Activated B cell treated with CpG ODN at 0.5 μM for 24 hours (primary cell): Measurements from ENCODE around the gene LENEP. TPM values are rescaled to one million over a fixed set of nuclear protein-coding genes. Genes with fewer than 3 reads are reported as not detected.

Experiments used
- ATAC-seq: fragments of 200-7000 bp; cut with Tn5 transposase; one replicate; pipeline ENCODE4 v1.10.0; 2021; ENCODE audit warnings: low read depth, mild to moderate bottlenecking, moderate library complexity
- CTCF ChIA-PET: fragments of 350-600 bp; sonication (Branson Sonifier 250); formaldehyde crosslinking; loops from one replicate; lab custom pipeline; 2021; ENCODE audit warnings: antibody characterized with exemption; lab: Charles Lee
- POLR2A ChIA-PET: fragments of 350-600 bp; sonication (Branson Sonifier 250); formaldehyde crosslinking; loops from one replicate; lab custom pipeline; 2021; ENCODE audit warnings: antibody characterized with exemption; lab: Charles Lee
- DNase-seq: peaks from one replicate; pipeline ENCODE4 v3.0.0; 2022
- H3K27ac Mint-ChIP-seq: one replicate; pipeline ENCODE4 v1.8.0; 2020; ENCODE audit warnings: mixed read lengths
- H3K27me3 Mint-ChIP-seq: one replicate; pipeline ENCODE4 v1.8.0; 2021; ENCODE audit warnings: mixed read lengths
- H3K36me3 Mint-ChIP-seq: one replicate; pipeline ENCODE4 v1.8.0; 2021; ENCODE audit warnings: low read depth, mixed read lengths
- H3K4me1 Mint-ChIP-seq: one replicate; pipeline ENCODE4 v1.8.0; 2021; ENCODE audit warnings: mixed read lengths
- H3K4me3 Mint-ChIP-seq: one replicate; pipeline ENCODE4 v1.8.0; 2020; ENCODE audit warnings: mild to moderate bottlenecking, mixed read lengths
- H3K9me3 Mint-ChIP-seq: one replicate; pipeline ENCODE4 v1.8.0; 2020; ENCODE audit warnings: mixed read lengths
- intact Hi-C: fragments of 100-400 bp; cut with micrococcal nuclease; formaldehyde crosslinking; loops from one replicate; pipeline ENCODE4 v1.15.1; 2024
- total RNA-seq: library from RNA; stranded (reverse); gene quantifications from 2 replicates; pipeline ENCODE4 v1.2.3, GENCODE V29; 2022
- TF ChIP-seq, protein P1 (sequence below): fragments of 200-600 bp; IDR thresholded peaks from one replicate; pipeline ENCODE4 v1.8.0; 2022; ENCODE audit warnings: antibody characterized with exemption, mild to moderate bottlenecking

LENEP gene
- total RNA-seq, 1 donor from 2014 or later: 1.8 TPM

DNA sequence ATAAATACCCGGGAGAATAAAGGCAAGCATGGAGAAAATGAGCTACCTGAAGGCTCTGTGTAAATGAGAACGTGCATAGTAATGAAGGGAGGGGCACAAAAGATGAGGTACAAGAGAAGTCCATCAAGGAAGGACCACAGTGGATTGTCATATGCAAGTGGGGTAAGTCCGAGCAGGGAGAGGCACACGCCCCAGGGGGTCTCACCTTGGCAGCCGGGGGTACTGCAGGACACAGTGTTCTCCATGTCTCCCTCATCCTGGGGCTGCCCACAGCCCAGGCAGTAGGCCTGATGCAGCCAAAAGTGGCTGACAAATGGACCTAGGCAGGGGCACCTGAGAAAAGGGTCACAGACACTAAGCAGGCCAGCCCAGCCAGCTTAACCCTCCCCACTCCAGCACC, 30.2 kb downstream of the LENEP start:
- intact Hi-C loops: no loop called here
- DNase-seq: no peak

DNA sequence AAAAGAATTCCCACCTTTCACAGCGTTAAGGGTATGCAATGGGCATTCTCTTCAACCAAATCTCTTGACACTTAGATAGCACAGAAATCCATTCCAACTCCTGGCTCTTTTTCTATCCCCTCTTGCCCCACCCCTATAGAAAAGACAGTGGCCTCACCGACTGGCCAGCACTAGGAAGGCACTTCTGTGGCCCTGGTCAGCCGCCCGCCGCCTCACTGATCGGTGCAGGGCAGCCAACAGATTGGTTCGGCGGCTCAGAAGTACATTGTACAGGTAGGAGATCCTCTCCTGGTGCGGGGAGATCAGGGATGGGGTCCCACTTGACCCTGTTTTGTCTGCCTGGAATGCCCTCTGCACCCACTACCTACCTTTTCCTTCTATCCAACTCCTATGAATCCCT, 30.9 kb downstream of the LENEP start:
- Mint-ChIP-seq H3K4me1 (peaks cover 11% of the 10 kb centered on the region), H3K9me3 (no peaks in the 10 kb centered on the region), H3K27me3 (no peaks in the 10 kb centered on the region), H3K4me3 (no peak overlapping the region), H3K27ac (no peak overlapping the region), H3K36me3 (peaks cover under 1% of the 10 kb centered on the region)
- POLR2A ChIA-PET: no interaction called here
- intact Hi-C loops: no loop called here
- no peak for DNase-seq
- no peak for ATAC-seq
- CTCF ChIA-PET: no interaction called here
- TF ChIP-seq, protein P1, sequence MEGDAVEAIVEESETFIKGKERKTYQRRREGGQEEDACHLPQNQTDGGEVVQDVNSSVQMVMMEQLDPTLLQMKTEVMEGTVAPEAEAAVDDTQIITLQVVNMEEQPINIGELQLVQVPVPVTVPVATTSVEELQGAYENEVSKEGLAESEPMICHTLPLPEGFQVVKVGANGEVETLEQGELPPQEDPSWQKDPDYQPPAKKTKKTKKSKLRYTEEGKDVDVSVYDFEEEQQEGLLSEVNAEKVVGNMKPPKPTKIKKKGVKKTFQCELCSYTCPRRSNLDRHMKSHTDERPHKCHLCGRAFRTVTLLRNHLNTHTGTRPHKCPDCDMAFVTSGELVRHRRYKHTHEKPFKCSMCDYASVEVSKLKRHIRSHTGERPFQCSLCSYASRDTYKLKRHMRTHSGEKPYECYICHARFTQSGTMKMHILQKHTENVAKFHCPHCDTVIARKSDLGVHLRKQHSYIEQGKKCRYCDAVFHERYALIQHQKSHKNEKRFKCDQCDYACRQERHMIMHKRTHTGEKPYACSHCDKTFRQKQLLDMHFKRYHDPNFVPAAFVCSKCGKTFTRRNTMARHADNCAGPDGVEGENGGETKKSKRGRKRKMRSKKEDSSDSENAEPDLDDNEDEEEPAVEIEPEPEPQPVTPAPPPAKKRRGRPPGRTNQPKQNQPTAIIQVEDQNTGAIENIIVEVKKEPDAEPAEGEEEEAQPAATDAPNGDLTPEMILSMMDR: no peak

More for the DNA sequence above, 30.2 kb downstream of the LENEP start:
- ATAC-seq: no peak
- Mint-ChIP-seq H3K4me3 (no peak overlapping the region), H3K4me1 (peaks cover 18% of the 10 kb centered on the region), H3K36me3 (peaks cover 1% of the 10 kb centered on the region), H3K9me3 (no peaks in the 10 kb centered on the region), H3K27me3 (no peaks in the 10 kb centered on the region), H3K27ac (no peak overlapping the region)
- ChIA-PET CTCF (interaction anchor here (1.4 to 2.1 kb wide), 2 partner anchors 21 to 79 kb away, joined by 4 to 7 read pairs; no protein-coding TSS in a partner anchor), POLR2A (interaction anchor here (1.1 kb wide), 1 partner anchor 49 kb away, joined by 3 read pairs; no protein-coding TSS in a partner anchor)
- TF ChIP-seq, protein P1: no peak

DNA sequence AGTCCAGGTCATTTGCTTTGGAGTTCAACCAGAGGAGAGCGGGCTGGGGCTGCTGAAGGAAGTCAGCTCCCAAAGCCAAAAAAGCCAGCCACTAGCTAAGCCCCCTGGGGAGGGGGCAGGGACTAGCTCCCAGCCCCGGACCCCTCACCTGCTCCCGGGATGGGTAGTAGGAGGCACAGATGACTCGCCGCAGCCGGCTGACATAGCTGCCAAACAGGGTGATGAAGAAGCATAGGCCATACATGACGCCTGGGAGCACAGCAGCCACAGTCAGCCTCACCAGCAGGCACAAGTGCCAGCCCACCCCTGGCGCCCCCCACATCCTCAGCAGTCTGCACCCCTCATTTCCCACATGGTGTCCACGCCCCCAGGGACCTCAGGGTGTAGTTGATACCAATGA, 32.8 kb downstream of the LENEP start:
- Mint-ChIP-seq H3K27ac (no peak overlapping the region), H3K36me3 (no peaks in the 10 kb centered on the region), H3K4me1 (peaks cover 3% of the 10 kb centered on the region), H3K4me3 (no peak overlapping the region), H3K9me3 (no peaks in the 10 kb centered on the region), H3K27me3 (no peaks in the 10 kb centered on the region)
- POLR2A ChIA-PET: no interaction called here
- intact Hi-C loops: no loop called here
- ATAC-seq (no peak), DNase-seq (no peak)
- CTCF ChIA-PET: no interaction called here
- TF ChIP-seq, protein P1: no peak

DNA sequence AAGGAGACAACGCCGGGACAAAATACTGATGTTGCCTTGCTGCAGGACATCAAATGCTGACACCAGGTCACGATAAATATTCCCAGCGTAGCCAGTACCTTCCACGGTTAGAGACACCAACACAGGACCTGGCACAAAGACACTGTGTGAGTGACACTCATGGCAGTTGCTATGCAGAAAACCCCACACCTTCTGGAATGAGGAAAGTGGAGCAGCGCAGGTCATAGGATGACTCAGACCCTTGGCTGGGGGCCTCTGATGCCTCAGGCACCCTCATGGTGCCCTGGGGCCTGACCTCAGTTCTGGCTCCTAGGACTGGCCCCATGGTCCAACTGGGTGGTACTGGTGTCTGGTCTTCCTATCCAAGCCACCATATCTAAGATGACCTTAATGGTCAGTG, 33.2 kb downstream of the LENEP start:
- no peaks in the 10 kb centered on the region for H3K9me3 Mint-ChIP-seq
- intact Hi-C loops: no loop called here

DNA sequence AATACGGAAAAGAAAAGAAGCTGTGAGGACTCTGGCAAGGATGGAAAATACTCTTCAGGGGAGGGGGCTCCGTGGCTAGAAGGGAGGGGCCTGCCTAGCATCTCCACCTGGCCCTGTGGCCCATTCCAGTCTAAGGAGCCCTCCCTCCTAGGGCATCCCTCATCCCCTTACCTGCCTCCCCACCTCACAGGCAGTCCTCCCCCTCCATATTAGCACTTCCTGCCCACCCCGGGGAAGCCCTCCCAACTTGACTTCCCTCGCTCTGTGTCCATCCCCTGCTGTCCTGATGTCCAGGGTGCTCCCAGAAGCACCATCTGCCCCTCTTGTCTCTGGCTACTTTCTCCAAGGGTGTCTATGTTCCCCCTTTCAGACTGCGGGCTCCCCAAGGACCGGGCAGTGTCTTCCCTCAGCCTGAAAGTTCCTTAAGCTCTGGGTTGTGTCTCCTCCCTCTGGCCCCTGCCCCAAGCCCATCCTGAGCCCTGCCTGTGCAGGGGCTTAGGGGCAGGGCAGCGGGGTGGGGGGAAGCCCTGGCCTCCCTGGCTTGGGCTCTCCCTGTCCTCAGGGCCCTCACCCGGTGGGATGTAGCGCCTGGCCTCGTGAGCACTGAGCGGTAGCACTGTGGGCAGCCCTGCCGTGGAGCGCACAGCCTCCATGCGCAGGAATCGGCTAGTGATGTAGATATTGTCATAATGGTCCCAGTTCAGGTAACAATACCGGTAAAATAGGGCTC, 36.3 kb downstream of the LENEP start:
- POLR2A ChIA-PET: no interaction called here
- CTCF ChIA-PET: no interaction called here
- Mint-ChIP-seq H3K36me3 (no peaks in the 10 kb centered on the region), H3K27me3 (no peaks in the 10 kb centered on the region), H3K4me1 (no peaks in the 10 kb centered on the region), H3K9me3 (no peaks in the 10 kb centered on the region), H3K4me3 (no peak overlapping the region), H3K27ac (no peak overlapping the region)
- ATAC-seq (no peak), DNase-seq (no peak)
- intact Hi-C loops: no loop called here
- TF ChIP-seq, protein P1: no peak

More for the DNA sequence above, 33.2 kb downstream of the LENEP start:
- POLR2A ChIA-PET: no interaction called here
- no peak for ATAC-seq
- H3K27ac Mint-ChIP-seq: no peak overlapping the region
- TF ChIP-seq, protein P1: no peak
- peaks cover under 1% of the 10 kb centered on the region for H3K4me1 Mint-ChIP-seq
- CTCF ChIA-PET: no interaction called here
- DNase-seq: no peak
- no peaks in the 10 kb centered on the region for H3K36me3 Mint-ChIP-seq
- no peaks in the 10 kb centered on the region for H3K27me3 Mint-ChIP-seq
- no peak overlapping the region for H3K4me3 Mint-ChIP-seq
